NCI-H1417 (cell line): ENCODE results near the gene APOC3.
"Not testable (repeated sequence)": the region's sequence is repeated elsewhere in the genome, so short reads cannot be mapped to it uniquely, and the experiment has no call there.

Source experiments
- DNase-seq, 3 experiments: peaks; one replicate each; lab custom pipeline; 2025; lab: John Stamatoyannopoulos, UW

The APOC3 gene

GRCh38 chr11:116829525-116830183 is at the start of gene APOC3:
APOC3 (plus strand) TSS chr11:116829907; CDS start chr11:116830583, 676 bp downstream.
- DNase-seq, result no peak

GRCh38 chr11:116782728-116783127 is 47.0 kb upstream of the APOC3 start:
- DNase-seq, result no peak

- DNase-seq, result no peak
Observed at GRCh38 chr11:116786326-116786725, 43.4 kb upstream of the APOC3 start.

GRCh38 chr11:116786966-116787365 is 42.7 kb upstream of the APOC3 start:
- no peak for DNase-seq

- no peak for DNase-seq
Observed at GRCh38 chr11:116787436-116787785, 42.3 kb upstream of the APOC3 start.

- peak; percentile 71 to 85 (median 80) for DNase-seq
Observed at GRCh38 chr11:116787786-116788486, 41.8 kb upstream of the APOC3 start, which contains the start of gene ZPR1. ZPR1 (minus strand) TSS chr11:116788023; CDS start chr11:116787990, 33 bp downstream.

- no peak for DNase-seq
Observed at GRCh38 chr11:116788534-116788933, 41.2 kb upstream of the APOC3 start.

- DNase-seq, result no peak
Observed at GRCh38 chr11:116788975-116789374, 40.7 kb upstream of the APOC3 start.

- DNase-seq, result no peak
Observed at GRCh38 chr11:116790167-116791001, 39.3 kb upstream of the APOC3 start.

GRCh38 chr11:116791002-116791812 is 38.5 kb upstream of the APOC3 start:
- peak; percentile 40 to 65 (median 59) for DNase-seq

GRCh38 chr11:116791813-116792143 is 37.9 kb upstream of the APOC3 start, which contains the start of gene APOA5:
APOA5 (minus strand) TSS chr11:116791879; CDS start chr11:116791860, 19 bp downstream.
- DNase-seq, result no peak

- DNase-seq, result no peak
Observed at GRCh38 chr11:116792144-116792868, 37.4 kb upstream of the APOC3 start.

GRCh38 chr11:116792869-116793771 is 36.6 kb upstream of the APOC3 start:
- no peak for DNase-seq

- no peak for DNase-seq
Observed at GRCh38 chr11:116793772-116794097, 36.0 kb upstream of the APOC3 start.

- DNase-seq, result no peak
Observed at GRCh38 chr11:116794851-116795250, 34.9 kb upstream of the APOC3 start.

GRCh38 chr11:116796548-116796947 is 33.2 kb upstream of the APOC3 start:
- no peak for DNase-seq

- DNase-seq, result no peak
Observed at GRCh38 chr11:116797816-116798215, 31.9 kb upstream of the APOC3 start.

GRCh38 chr11:116798368-116798767 is 31.3 kb upstream of the APOC3 start:
- DNase-seq, result no peak

- DNase-seq, result no peak
Observed at GRCh38 chr11:116800610-116801009, 29.1 kb upstream of the APOC3 start.

- DNase-seq, result not testable (repeated sequence)
Observed at GRCh38 chr11:116801662-116802061, 28.0 kb upstream of the APOC3 start.
